Measurements from ENCODE around the gene ZIC2.
"Not testable (repeated sequence)": the region's sequence is repeated elsewhere in the genome, so short reads cannot be mapped to it uniquely, and the experiment has no call there.

Gene ZIC2

DNA sequence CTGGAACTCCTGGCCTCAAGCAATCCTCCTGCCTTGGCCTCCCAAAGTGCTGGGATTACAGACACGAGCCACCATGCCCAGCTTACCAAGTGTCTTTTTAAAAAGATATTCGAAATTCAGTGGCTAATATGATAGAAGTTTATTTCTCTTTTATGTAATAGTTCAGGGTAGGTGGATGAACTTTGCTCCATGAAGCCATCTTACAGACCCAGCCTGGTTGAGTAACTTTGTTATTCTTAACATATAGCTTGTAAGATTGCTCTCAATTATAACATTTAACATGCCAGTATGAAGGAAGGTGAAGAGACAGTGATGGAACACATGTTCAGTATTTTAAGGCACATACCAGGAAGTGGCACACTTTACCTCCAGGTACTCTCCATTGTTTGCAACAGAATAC is 42.4 kb downstream of the ZIC2 start:
- no peak for DNase-seq

DNA sequence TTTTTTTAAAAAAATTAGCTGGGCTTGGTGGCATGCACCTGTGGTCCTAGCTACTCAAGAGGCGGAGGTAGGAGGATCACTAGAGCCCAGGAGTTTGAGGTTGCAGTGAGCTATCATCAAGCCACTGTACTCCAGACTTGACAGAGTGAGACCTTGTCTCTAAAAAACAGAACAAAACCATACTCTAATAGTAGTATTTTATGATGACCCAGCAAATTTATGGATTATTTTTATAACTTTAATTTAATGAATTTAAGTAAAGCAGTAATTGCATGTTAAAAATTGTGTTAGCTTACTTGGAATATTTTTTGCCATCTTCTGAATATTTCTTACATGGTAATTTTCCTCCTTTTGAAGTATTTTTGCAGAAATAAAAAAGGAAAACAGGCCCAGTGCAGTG is 48.3 kb downstream of the ZIC2 start:
- DNase-seq: no peak

DNA sequence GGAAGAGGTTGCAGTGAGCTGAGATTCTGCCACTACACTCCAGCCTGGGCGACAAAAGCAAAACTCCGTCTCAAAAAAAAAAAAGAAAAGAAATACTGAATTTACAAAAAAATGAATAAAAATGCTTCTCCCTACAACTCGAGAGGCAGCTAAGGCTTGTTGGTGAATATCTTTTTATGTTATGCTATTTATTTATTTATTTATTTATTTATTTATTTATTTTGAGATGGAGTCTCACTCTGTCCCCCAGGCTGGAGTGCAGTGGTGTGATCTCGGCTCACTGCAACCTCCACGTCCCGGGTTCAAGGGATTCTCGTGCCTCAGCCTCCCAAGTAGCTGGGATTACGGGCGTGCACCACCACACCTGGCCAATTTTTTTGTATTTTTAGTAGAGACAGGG is 51.1 kb downstream of the ZIC2 start:
- not testable (repeated sequence) for DNase-seq

DNA sequence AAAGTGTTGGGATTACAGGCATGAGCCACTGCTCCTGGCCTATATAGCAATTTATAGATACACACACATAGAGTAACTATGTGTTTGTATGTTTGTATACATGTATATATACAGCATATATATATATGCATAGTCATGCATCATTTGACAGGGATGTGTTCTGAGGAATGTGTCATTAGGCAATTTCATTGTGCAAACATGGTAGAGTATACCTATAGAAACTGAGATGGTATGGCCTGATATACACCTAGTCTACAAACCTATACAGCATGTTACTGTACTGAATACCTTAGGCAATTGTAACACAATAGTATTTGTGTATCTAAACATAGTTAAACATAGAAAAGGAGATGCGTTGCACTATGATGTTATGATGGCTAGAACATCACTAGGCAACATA is 54.4 kb downstream of the ZIC2 start:
- no peak for DNase-seq
